Measurements from ENCODE around the gene TAGLN2.

TAGLN2 gene

DNA sequence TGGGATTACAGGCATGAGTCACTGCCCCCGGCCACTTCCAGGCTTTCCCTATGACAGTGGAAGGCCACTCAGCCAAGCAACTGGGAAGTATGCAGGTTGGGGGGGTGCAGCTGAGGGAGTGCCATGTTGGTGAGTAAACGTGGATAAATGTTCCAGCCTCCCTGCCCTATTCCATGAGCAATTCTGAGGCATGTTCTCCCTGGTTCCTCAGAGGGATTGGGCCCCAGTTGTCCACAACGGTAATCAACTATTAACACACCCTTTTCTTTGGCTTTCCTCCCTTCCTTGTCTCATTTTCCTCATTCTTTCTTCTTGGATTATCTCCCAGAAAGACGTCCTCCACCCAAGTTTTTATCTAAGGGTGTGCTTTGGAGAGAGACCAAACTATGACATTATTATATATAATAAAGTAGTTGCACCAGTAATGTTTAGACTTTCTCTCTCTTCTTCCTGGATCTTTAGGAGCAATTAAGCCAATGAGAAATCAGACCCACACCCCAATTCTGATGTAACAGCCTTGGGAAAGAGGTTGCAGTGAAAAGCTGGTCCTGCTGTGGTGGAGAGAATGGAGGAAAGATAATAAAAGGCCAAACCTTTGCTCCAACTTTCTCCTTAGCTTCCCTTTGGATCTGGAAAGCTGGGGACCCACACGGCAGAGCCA is 35.5 kb upstream of the TAGLN2 start:
- H3K9ac ChIP-seq (ENCODE audit: low read length in 2 of 2) = no peak overlapping the region
- H3K9me3 ChIP-seq (ENCODE audit: control insufficient read depth in 2 of 2, low read length in 2 of 2) = no peaks in the 10 kb centered on the region
- no peaks in the 10 kb centered on the region for H3K36me3 ChIP-seq (ENCODE audit: control insufficient read depth in 2 of 2, insufficient read depth in 2 of 2, low read length in 2 of 2)
- H3K4me1 ChIP-seq (ENCODE audit: control insufficient read depth, insufficient read depth, low read length) = no peaks in the 10 kb centered on the region
- H3K27ac ChIP-seq (ENCODE audit: low read length) = no peak overlapping the region
- H3K4me3 ChIP-seq (ENCODE audit: low read length in 2 of 2) = no peak overlapping the region
- no peaks in the 10 kb centered on the region for H3K27me3 ChIP-seq (ENCODE audit: control insufficient read depth in 1 of 2, insufficient read depth in 2 of 2, low read length in 2 of 2)

- Histone ChIP-seq H3K9ac (ENCODE audit: low read length in 2 of 2) (no peak overlapping the region), H3K27ac (ENCODE audit: low read length) (no peak overlapping the region), H3K27me3 (ENCODE audit: control insufficient read depth in 1 of 2, insufficient read depth in 2 of 2, low read length in 2 of 2) (no peaks in the 10 kb centered on the region), H3K4me1 (ENCODE audit: control insufficient read depth, insufficient read depth, low read length) (no peaks in the 10 kb centered on the region), H3K9me3 (ENCODE audit: control insufficient read depth in 2 of 2, low read length in 2 of 2) (no peaks in the 10 kb centered on the region), H3K36me3 (ENCODE audit: control insufficient read depth in 2 of 2, insufficient read depth in 2 of 2, low read length in 2 of 2) (no peaks in the 10 kb centered on the region), H3K4me3 (ENCODE audit: low read length in 2 of 2) (no peak overlapping the region)
Measured at GRCh38 chr1:159959451-159959850, 34.1 kb upstream of the TAGLN2 start.

- Histone ChIP-seq H3K9ac (ENCODE audit: low read length in 2 of 2) (no peak overlapping the region), H3K27ac (ENCODE audit: low read length) (no peak overlapping the region), H3K9me3 (ENCODE audit: control insufficient read depth in 2 of 2, low read length in 2 of 2) (no peaks in the 10 kb centered on the region), H3K4me3 (ENCODE audit: low read length in 2 of 2) (no peak overlapping the region), H3K36me3 (ENCODE audit: control insufficient read depth in 2 of 2, insufficient read depth in 2 of 2, low read length in 2 of 2) (no peaks in the 10 kb centered on the region), H3K27me3 (ENCODE audit: control insufficient read depth in 1 of 2, insufficient read depth in 2 of 2, low read length in 2 of 2) (peaks cover 0 to under 1% of the 10 kb centered on the region in 2 donors), H3K4me1 (ENCODE audit: control insufficient read depth, insufficient read depth, low read length) (no peaks in the 10 kb centered on the region)
Measured at GRCh38 chr1:159958719-159959380, 33.5 kb upstream of the TAGLN2 start.

DNA sequence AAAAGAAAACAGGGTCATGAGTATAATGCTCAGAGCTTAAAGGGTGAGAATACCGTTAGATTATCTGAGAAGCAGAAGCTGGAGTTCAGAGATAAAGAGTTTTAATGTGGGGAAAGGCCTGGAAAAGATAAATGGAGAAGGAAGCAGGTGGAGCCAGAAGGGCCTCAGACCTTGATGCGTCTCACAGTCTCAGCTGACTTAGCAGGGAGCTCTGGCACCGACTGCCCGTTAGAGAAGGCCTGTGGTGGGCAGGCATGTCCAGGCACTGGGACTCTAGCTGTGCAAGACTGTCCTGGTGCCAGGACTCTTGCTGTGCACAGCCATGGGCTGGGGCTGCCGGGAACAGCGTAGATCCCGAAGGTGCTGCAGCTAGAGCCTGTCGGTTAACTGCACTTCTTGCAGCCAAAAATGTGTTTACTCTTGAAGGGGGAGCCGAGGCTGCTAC is 32.5 kb upstream of the TAGLN2 start:
- no peaks in the 10 kb centered on the region for H3K36me3 ChIP-seq (ENCODE audit: control insufficient read depth in 2 of 2, insufficient read depth in 2 of 2, low read length in 2 of 2)
- H3K9ac ChIP-seq (ENCODE audit: low read length in 2 of 2) = no peak overlapping the region
- peaks cover 0 to 7% of the 10 kb centered on the region in 2 donors for H3K27me3 ChIP-seq (ENCODE audit: control insufficient read depth in 1 of 2, insufficient read depth in 2 of 2, low read length in 2 of 2)
- H3K4me3 ChIP-seq (ENCODE audit: low read length in 2 of 2) = no peak overlapping the region
- H3K9me3 ChIP-seq (ENCODE audit: control insufficient read depth in 2 of 2, low read length in 2 of 2) = no peaks in the 10 kb centered on the region
- no peak overlapping the region for H3K27ac ChIP-seq (ENCODE audit: low read length)
- H3K4me1 ChIP-seq (ENCODE audit: control insufficient read depth, insufficient read depth, low read length) = no peaks in the 10 kb centered on the region

- Histone ChIP-seq H3K27ac (ENCODE audit: low read length) (no peak overlapping the region), H3K27me3 (ENCODE audit: control insufficient read depth in 1 of 2, insufficient read depth in 2 of 2, low read length in 2 of 2) (peaks cover 3 to 7% of the 10 kb centered on the region in 2 donors), H3K4me1 (ENCODE audit: control insufficient read depth, insufficient read depth, low read length) (no peaks in the 10 kb centered on the region), H3K4me3 (ENCODE audit: low read length in 2 of 2) (no peak overlapping the region), H3K9me3 (ENCODE audit: control insufficient read depth in 2 of 2, low read length in 2 of 2) (no peaks in the 10 kb centered on the region), H3K36me3 (ENCODE audit: control insufficient read depth in 2 of 2, insufficient read depth in 2 of 2, low read length in 2 of 2) (no peaks in the 10 kb centered on the region), H3K9ac (ENCODE audit: low read length in 2 of 2) (no peak overlapping the region)
Measured at GRCh38 chr1:159955456-159955855, 30.1 kb upstream of the TAGLN2 start.

- no peaks in the 10 kb centered on the region for H3K36me3 ChIP-seq (ENCODE audit: control insufficient read depth in 2 of 2, insufficient read depth in 2 of 2, low read length in 2 of 2)
- no peak within 1 kb of the TSS for H3K9ac ChIP-seq (ENCODE audit: low read length in 2 of 2)
- H3K4me1 ChIP-seq (ENCODE audit: control insufficient read depth, insufficient read depth, low read length) = no peaks in the 10 kb centered on the region
- H3K4me3 ChIP-seq (ENCODE audit: low read length in 2 of 2) = no peak within 1 kb of the TSS
- H3K27ac ChIP-seq (ENCODE audit: low read length) = no peak within 1 kb of the TSS
- peaks cover 3 to 7% of the 10 kb centered on the region in 2 donors for H3K27me3 ChIP-seq (ENCODE audit: control insufficient read depth in 1 of 2, insufficient read depth in 2 of 2, low read length in 2 of 2)
- H3K9me3 ChIP-seq (ENCODE audit: control insufficient read depth in 2 of 2, low read length in 2 of 2) = no peaks in the 10 kb centered on the region
Measured at GRCh38 chr1:159953536-159954515, 28.5 kb upstream of the TAGLN2 start, which contains the start of gene SLAMF9. TSS of gene SLAMF9 (minus strand) at chr1:159954237. CDS start at chr1:159954137, 100 bp downstream.

DNA sequence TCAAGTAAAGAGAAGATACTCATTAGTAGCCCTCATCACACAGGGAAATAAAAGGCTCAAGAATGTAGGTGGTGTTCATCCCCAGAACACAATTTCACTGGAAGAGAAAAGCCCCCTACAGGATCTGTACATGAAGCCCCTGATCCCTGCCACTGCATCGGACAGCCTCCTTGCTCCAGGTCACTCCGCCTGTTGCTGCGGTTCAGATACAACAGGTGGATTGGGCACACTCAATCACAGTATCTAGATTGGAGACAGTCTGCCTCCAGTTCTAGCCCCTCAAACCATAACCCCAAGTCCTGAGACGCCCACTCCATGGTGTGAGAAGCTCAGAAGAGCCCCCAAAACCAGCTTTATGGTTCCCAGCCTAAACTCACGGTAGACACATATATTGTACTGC is 27.6 kb upstream of the TAGLN2 start:
- no peaks in the 10 kb centered on the region for H3K9me3 ChIP-seq (ENCODE audit: control insufficient read depth in 2 of 2, low read length in 2 of 2)
- no peaks in the 10 kb centered on the region for H3K36me3 ChIP-seq (ENCODE audit: control insufficient read depth in 2 of 2, insufficient read depth in 2 of 2, low read length in 2 of 2)
- H3K9ac ChIP-seq (ENCODE audit: low read length in 2 of 2) = no peak overlapping the region
- H3K27me3 ChIP-seq (ENCODE audit: control insufficient read depth in 1 of 2, insufficient read depth in 2 of 2, low read length in 2 of 2) = peaks cover 3 to 7% of the 10 kb centered on the region in 2 donors
- H3K4me3 ChIP-seq (ENCODE audit: low read length in 2 of 2) = no peak overlapping the region
- H3K4me1 ChIP-seq (ENCODE audit: control insufficient read depth, insufficient read depth, low read length) = no peaks in the 10 kb centered on the region
- H3K27ac ChIP-seq (ENCODE audit: low read length) = no peak overlapping the region

DNA sequence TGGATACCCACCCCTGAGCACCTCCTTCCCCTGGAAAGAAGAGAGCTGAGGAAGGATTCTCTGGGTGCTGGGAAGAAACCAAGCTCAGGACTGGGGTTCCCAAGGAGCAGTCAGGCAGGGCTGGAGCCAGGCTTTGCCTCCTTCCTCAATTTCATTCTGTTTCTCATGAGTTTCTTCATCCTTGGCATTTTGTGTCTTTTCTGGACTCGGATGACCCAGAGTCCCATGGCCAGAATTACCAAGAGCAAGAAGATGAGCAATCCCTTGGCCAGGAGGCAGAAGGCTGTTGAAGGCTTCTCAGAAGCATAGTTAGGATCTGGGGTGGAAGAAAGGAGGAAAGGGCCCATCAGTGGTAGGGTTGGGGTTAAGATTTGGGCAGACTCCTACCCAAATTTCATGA is 26.2 kb upstream of the TAGLN2 start:
- no peaks in the 10 kb centered on the region for H3K4me1 ChIP-seq (ENCODE audit: control insufficient read depth, insufficient read depth, low read length)
- no peak overlapping the region for H3K27ac ChIP-seq (ENCODE audit: low read length)
- no peaks in the 10 kb centered on the region for H3K36me3 ChIP-seq (ENCODE audit: control insufficient read depth in 2 of 2, insufficient read depth in 2 of 2, low read length in 2 of 2)
- H3K4me3 ChIP-seq (ENCODE audit: low read length in 2 of 2) = no peak overlapping the region
- H3K27me3 ChIP-seq (ENCODE audit: control insufficient read depth in 1 of 2, insufficient read depth in 2 of 2, low read length in 2 of 2) = peaks cover 3 to 7% of the 10 kb centered on the region in 2 donors
- no peak overlapping the region for H3K9ac ChIP-seq (ENCODE audit: low read length in 2 of 2)
- no peaks in the 10 kb centered on the region for H3K9me3 ChIP-seq (ENCODE audit: control insufficient read depth in 2 of 2, low read length in 2 of 2)

- no peak overlapping the region for H3K4me3 ChIP-seq (ENCODE audit: low read length in 2 of 2)
- no peaks in the 10 kb centered on the region for H3K9me3 ChIP-seq (ENCODE audit: control insufficient read depth in 2 of 2, low read length in 2 of 2)
- H3K27me3 ChIP-seq (ENCODE audit: control insufficient read depth in 1 of 2, insufficient read depth in 2 of 2, low read length in 2 of 2) = peaks cover 3 to 7% of the 10 kb centered on the region in 2 donors
- no peak overlapping the region for H3K27ac ChIP-seq (ENCODE audit: low read length)
- H3K9ac ChIP-seq (ENCODE audit: low read length in 2 of 2) = no peak overlapping the region
- no peaks in the 10 kb centered on the region for H3K36me3 ChIP-seq (ENCODE audit: control insufficient read depth in 2 of 2, insufficient read depth in 2 of 2, low read length in 2 of 2)
- peaks cover 3% of the 10 kb centered on the region for H3K4me1 ChIP-seq (ENCODE audit: control insufficient read depth, insufficient read depth, low read length)
Measured at GRCh38 chr1:159951016-159951415, 25.7 kb upstream of the TAGLN2 start.

DNA sequence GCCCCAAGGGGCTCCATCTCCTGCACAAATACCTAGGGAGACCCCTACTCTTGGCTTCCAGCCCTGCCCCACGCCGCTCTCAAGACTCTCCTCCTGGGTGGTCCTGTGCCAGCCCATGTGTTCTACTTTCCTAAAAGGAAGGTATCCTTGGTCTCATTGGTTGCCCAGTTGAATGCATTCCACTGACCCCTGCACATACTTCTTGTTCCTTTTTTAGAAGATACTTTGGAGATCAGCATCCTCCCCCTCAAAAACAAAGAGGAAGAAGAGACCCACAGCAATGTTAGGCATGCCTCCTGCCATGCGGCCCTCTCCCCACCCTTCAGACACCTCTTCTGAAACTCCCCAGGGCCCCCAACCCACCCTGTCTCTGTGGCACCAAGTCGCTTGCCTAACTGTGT is 24.7 kb upstream of the TAGLN2 start:
- Histone ChIP-seq H3K4me1 (ENCODE audit: control insufficient read depth, insufficient read depth, low read length) (peaks cover 12% of the 10 kb centered on the region), H3K27me3 (ENCODE audit: control insufficient read depth in 1 of 2, insufficient read depth in 2 of 2, low read length in 2 of 2) (peaks cover 3 to 7% of the 10 kb centered on the region in 2 donors), H3K9me3 (ENCODE audit: control insufficient read depth in 2 of 2, low read length in 2 of 2) (no peaks in the 10 kb centered on the region), H3K9ac (ENCODE audit: low read length in 2 of 2) (no peak overlapping the region), H3K36me3 (ENCODE audit: control insufficient read depth in 2 of 2, insufficient read depth in 2 of 2, low read length in 2 of 2) (no peaks in the 10 kb centered on the region), H3K4me3 (ENCODE audit: low read length in 2 of 2) (no peak overlapping the region), H3K27ac (ENCODE audit: low read length) (no peak overlapping the region)
